ENCODE results near the gene ITIH5. TPM values are rescaled to one million over a fixed set of nuclear protein-coding genes. Genes with fewer than 3 reads are reported as not detected.

Gene ITIH5
- total and polyA plus RNA-seq, 9 of the 15 experiments (the other 6 are each of a cell fraction or from before 2014, with no cell fraction given): 0.52 to 4.5 (median 2.6) TPM

DNA sequence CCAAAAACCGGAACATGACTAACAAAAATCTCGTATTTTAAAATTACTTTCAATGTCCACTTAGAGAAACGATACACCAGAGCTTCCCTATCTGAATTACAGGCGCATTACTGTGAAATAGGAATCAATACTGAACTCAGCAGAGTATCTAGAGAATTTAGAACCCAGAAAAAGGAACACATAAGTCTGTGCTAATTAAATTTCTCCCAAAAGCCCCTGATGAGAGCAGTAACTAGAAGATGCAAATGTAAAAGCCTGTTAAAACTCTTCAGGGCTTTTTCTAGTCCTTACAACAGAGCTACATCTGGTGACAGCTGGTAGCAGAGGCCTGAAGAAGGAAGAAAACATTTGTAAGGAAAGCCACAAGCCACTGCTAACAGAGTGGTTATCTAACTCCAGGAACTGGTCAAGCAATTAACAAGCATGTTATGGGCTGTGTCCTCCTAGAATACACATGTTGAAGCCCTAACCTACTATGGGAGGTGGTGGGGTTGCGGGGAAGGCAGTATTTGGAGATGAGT lies 24.2 kb downstream of the ITIH5 start (continued):
- no peak for TF ChIP-seq MTF1 (CRISPR knock-in tag; IDR thresholded peaks at IDR 0.05; ENCODE audit: borderline replicate concordance)

DNA sequence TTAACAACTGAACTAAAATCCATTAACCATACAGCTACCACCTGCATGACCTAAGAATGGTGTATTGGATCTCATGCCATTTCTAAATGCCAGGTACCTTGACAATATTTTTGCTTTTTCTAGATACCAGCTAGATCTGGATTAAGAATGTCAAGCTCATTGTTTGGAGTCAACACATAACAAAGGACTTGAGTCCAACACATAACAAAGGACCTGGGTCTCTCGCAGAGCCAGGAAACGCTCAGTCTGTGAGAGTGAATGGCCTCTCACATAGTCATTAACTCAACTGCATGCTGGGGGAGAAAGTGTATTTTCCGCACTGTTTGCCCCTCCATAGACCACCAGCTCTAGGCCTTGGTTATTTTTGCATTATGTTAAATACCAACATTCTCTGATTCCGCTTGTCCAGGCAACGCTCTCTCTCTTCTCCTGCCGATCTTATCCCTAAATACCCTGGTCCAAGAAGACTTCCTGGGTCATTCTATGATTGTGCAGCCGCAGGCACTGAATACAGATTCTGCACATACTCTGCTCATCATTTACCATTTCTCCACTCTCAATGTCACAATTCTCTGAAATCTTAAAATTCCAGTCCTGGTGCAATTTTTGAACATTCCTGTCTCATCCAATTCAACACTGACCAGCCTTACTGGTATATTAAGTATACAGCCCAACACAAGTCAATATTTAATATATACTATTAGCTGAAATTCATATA lies 31.2 kb downstream of the ITIH5 start:
- no peaks in the 10 kb centered on the region for H4K20me1 ChIP-seq (replicated peaks; ENCODE audit: control insufficient read depth, insufficient read depth, low read length)

More for the DNA sequence above, 31.2 kb downstream of the ITIH5 start:
- Histone ChIP-seq H3K4me3 (no peak overlapping the region), H3K9ac (ENCODE audit: insufficient read depth in 1 of 2, low read depth in 2 of 2, low read length in 2 of 2) (no peak overlapping the region), H3K27me3 (ENCODE audit: control insufficient read depth in 2 of 2, insufficient read depth in 2 of 2, low read length in 2 of 2) (peaks cover 14 to 27% of the 10 kb centered on the region in 2 experiments; a peak in 4 of 5 replicates), H3K4me2 (ENCODE audit: insufficient read depth, low read length) (no peak overlapping the region), H3K9me3 (replicated peaks; ENCODE audit: control insufficient read depth, insufficient read depth, low read depth, low read length) (no peaks in the 10 kb centered on the region), H3K9me1 (ENCODE audit: control insufficient read depth, insufficient read depth, low read length) (no peaks in the 10 kb centered on the region), H3K27ac (ENCODE audit: extremely low read depth, low read depth, low read length) (no peak overlapping the region), H3K79me2 (ENCODE audit: control insufficient read depth, insufficient read depth, low read length) (no peaks in the 10 kb centered on the region), H3K36me3 (ENCODE audit: control insufficient read depth, insufficient read depth, low read length) (no peaks in the 10 kb centered on the region), H2AFZ (ENCODE audit: low read depth, low read length) (no peak overlapping the region), H3K4me1 (replicated peaks in 1 of 2; ENCODE audit: control insufficient read depth in 2 of 2, insufficient read depth in 2 of 2, low read length in 2 of 2) (no peaks in the 10 kb centered on the region)
- ChIA-PET CTCF (ENCODE audit: low intra/inter-chr PET ratio) (no interaction called here), POLR2A (no interaction called here)
- DNase-seq (ENCODE audit: extremely low read depth in 1 of 4, low spot score in 3 of 4): no peak
- WGBS (ENCODE audit: insufficient coverage, low coverage, missing lambda C conversion rate): 2% methylated on average over 7 of the region's 7 CpGs
- no peak for FAIRE-seq
- no peak for ATAC-seq
- intact Hi-C loops (cut with micrococcal nuclease) (no loop called here), in situ Hi-C loops (cut with MboI) (no loop called here)
- TF ChIP-seq TRIM25 (IDR thresholded peaks at IDR 0.05; ENCODE audit: borderline replicate concordance): no peak
- TF ChIP-seq DMBX1 (CRISPR knock-in tag; IDR thresholded peaks at IDR 0.05; ENCODE audit: borderline replicate concordance): no peak
- no peak for TF ChIP-seq CTCFL (IDR thresholded peaks at IDR 0.05; ENCODE audit: borderline replicate concordance, insufficient read depth, low read depth, low read length, poor library complexity, severe bottlenecking)
- no peak for TF ChIP-seq NFIC (IDR thresholded peaks at IDR 0.05)
- TF ChIP-seq PRMT5 (CRISPR knock-in tag; IDR thresholded peaks at IDR 0.05): no peak
- TF ChIP-seq HNRNPL (IDR thresholded peaks at IDR 0.05; ENCODE audit: low read depth, low read length): no peak
- TF ChIP-seq MAX (CRISPR knock-in tag; IDR thresholded peaks at IDR 0.05): no peak
- no peak for TF ChIP-seq ZNF408 (CRISPR knock-in tag; IDR thresholded peaks at IDR 0.05; ENCODE audit: low read depth)
- no peak for TF ChIP-seq ESRRA (IDR thresholded peaks at IDR 0.05; ENCODE audit: borderline replicate concordance, low read depth)
- TF ChIP-seq SRSF1 (IDR thresholded peaks at IDR 0.05; ENCODE audit: low read depth, low read length): no peak
- TF ChIP-seq EWSR1 (IDR thresholded peaks at IDR 0.05; ENCODE audit: borderline replicate concordance, low read depth, partially characterized antibody): no peak
- TF ChIP-seq OTX1 (CRISPR knock-in tag; IDR thresholded peaks at IDR 0.05): no peak
- BruUV-seq (replicated peaks): no TSS peak
